ENCODE results near the gene TLL2. TPM values are rescaled to one million over a fixed set of nuclear protein-coding genes. Genes with fewer than 3 reads are reported as not detected.

The TLL2 gene
- total RNA-seq, 1 donor from 2014 or later = 0.13 TPM

DNA sequence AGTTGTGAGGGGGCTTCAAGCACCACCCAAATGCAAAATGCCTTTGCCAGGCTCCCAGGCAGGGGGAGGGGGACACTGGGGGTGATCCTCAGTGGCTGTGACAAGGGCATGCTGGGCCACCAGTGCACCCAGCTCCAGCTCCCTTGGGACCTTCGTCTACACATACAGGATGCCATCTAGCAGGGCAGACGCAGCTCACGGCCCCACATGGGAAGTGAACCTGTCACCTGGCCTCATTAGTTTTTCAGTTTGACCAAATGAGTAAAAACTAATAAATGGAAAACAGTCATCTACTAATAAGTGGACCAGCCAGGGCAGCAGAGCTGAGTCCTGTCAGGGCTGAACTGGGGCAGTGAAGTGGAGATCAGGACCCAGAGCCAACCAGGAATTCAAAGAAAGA lies 50.2 kb downstream of the TLL2 start:
- DNase-seq (ENCODE audit: low read depth, low spot score) = no peak

DNA sequence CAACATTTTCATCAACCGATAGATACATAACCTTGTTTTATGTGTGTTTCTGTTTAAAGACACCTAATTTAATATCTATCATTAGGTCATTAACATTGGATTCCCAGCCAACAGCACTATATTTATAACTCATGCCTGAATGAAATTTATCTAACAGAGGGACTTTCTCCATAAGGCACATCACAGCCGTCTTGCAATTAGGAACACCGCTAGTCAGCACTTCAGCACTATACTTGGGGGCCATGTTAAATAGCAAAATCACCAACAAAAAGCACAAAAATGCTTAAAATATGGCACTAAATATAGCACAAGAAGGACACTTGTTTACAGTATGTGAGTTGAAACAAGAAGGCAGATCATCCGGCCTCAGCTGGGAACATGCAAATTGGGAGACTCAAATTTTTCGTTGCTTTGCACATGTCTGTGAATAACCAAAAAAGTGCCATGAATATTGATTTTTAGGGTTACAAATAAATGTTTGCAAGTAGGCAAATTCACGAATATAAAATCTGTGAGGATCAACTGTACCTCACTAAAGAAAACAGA lies 51.0 kb downstream of the TLL2 start:
- no peak for DNase-seq (ENCODE audit: low read depth, low spot score)

DNA sequence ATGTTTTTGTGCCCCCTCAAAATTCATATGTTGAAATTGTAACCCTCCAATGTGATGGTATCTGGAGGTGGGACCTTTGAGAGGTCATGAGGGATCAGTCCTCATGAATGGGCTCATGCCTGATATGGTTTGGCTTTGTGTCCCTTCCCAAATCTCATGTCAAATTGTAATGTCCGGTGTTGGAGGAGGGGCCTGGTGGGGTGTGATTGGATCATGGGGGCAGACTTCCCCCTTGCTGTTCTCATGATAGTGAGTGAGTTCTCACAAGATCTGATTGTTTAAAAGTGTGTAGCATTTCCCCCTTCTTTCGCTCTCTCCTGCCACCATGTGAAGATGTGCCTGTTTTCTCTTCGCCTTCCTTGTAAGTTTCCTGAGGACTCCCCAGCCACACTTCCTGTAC lies 53.4 kb downstream of the TLL2 start:
- DNase-seq (ENCODE audit: low read depth, low spot score) = no peak

- no peak for DNase-seq (ENCODE audit: low read depth, low spot score)
Observed at GRCh38 chr10:96457341-96457740, 56.4 kb downstream of the TLL2 start.

DNA sequence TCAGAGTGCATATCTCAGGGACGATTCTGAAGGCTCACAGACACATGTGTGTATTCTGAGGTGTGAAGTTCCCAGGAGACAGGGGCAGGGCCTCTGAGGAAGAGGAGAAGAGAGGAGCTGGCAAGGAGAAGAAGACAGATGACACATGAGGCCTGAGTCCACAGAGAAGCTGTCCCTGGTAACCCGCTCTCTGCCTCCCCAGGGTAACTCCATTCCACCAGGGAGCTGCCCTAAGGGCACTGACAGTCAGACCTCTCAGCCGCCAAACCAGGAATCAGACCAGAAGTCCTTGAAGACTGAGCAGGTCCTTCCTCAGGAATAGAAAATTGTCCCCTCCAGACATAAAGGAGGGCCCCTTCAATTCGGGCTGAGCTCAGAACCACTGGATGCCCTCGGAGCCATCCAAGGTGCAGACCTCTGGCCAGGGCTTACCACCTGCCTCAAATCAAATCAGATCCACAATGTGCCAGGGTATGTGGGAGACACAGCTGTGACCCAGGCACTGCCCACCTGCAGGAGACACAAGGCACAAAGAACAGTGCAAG lies 57.4 kb downstream of the TLL2 start:
- DNase-seq (ENCODE audit: low read depth, low spot score) = no peak

DNA sequence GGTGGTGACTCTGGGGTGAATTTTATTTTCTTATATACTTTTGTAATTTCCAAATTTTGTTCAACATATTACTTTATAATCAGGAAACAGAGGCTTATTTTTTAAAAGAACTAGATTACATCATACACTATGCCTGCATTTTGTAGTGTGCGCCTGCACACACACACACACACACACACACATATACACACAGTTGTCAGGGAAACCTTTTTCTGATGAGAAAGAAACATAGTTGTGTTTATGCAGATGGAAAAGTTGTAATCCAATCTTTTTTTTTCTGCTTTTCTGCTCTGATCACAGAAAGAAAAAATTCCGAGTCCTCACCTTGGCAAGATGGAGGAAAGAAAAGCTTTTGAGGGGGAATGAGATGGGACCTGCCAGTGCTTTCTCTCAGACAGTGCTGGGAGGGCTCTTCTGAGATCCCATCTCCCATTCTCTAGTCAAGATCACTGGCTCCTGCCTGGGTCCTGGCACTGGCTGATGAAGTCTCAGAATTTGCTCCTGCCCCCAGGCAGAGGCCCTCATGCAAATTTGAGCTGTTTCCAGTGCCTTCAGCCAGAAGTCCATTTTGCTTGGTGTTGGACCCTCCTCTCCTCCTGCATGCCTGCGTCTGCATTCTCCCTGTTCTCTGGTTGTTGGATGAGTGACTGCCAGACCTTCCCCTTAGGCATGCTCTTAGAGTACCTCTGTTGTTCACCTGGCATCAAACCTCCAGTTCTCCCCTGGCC lies 59.7 kb downstream of the TLL2 start:
- no peak for DNase-seq (ENCODE audit: low read depth, low spot score)

GRCh38 chr10:96452494-96453153 lies 61.1 kb downstream of the TLL2 start:
- DNase-seq (ENCODE audit: low read depth, low spot score) = no peak

- no peak for DNase-seq (ENCODE audit: low read depth, low spot score)
Observed at GRCh38 chr10:96450529-96451207, 63.1 kb downstream of the TLL2 start.

GRCh38 chr10:96448558-96448957 lies 65.2 kb downstream of the TLL2 start:
- DNase-seq (ENCODE audit: low read depth, low spot score) = no peak

DNA sequence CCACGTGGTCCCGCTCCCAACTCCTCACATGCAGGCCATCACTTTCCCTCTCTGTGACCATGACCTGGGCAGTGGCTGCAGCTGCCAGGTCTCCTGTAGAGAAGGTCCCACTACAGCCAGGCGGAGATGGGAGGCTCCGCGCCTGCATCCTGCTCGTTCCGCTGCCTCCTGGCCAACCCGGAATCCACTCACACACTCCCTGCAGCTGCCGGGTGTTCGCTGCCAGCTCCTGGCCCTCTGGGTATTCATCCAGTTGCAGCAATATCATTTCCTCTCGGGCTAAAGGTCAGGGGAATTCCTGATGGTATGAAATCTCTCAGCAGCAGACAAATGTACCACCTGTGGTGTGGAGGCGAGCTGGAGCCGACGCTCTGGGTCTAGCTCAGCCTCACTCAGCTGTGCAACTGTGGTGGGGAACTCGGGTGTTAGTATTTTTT lies 65.7 kb downstream of the TLL2 start:
- DNase-seq (ENCODE audit: low read depth, low spot score) = no peak

DNA sequence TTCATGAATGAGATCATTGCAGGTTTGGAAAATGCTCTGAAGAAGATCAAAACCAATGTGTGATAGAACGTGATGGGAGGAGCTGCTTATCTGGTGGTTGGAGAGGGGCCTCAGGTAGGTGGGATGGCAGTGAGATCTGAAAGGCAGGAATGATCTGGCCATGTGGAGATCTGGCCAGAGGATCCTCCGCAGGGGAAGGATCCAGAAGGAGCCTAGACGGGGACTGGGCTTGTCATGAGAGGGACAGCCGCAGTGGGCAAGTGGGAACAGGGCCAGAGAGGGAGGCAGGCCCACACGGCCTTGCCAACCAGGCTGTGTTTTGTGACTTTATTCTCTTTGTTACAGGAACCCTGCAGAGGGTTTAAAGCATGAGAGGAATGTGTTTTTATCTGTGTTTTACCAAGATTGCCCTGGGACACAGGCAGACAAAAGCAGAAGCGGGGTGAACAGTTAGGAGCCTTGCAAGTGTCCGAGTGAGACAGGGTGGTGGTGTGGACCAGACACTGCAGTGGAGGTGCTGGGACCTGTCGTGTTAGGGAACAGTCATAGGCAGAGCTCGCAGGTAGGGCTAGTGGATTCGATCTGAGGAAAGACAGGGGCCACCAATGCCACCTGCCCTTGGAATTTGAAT lies 66.6 kb downstream of the TLL2 start:
- DNase-seq (ENCODE audit: low read depth, low spot score) = no peak

- no peak for DNase-seq (ENCODE audit: low read depth, low spot score)
Observed at GRCh38 chr10:96441987-96442643, 71.6 kb downstream of the TLL2 start.

- DNase-seq (ENCODE audit: low read depth, low spot score) = no peak
Observed at GRCh38 chr10:96441322-96441885, 72.3 kb downstream of the TLL2 start.

DNA sequence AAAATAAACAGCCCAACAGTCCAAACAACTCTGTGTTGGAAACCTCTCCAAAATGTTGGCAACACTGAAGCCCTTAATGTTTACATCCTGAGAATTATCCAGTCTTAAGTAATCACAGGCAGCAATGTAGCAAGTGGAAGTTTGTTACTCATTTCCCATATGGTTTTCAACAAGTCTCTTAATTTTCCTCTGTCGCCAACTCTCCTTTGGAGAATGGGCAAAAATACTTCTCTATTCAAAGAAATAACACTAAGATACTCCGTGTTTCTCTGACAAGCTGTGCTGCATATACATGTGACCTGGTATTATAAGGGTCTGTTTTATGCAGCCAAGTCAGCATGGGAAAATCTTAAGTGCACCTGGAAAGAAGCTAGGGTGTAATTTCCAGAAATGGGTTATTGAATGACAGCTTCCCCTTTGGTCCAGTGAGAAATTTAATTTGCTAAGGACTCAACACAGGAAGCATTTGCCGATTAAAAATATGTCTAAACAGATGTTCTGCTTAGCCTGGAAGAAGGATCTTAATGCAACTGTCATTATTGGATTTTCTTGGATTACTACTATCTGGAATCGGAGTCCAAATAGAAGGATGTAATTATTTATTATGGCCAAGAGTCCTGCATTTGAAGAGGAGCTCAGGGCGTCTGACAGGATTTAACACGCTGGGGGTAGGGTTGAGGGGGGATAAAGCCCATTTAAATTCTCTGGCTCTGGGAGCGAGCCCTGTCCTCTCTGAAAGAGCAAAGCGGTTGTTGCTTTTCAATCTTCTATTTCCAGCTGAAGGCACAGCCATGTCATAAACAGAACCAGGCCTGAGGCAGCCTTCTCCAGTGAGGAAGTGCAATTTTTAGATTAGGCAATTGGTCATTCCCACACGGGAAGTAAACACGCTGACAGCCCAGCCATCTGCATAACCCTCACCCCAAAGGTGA lies 73.1 kb downstream of the TLL2 start:
- DNase-seq (ENCODE audit: low read depth, low spot score) = no peak

DNA sequence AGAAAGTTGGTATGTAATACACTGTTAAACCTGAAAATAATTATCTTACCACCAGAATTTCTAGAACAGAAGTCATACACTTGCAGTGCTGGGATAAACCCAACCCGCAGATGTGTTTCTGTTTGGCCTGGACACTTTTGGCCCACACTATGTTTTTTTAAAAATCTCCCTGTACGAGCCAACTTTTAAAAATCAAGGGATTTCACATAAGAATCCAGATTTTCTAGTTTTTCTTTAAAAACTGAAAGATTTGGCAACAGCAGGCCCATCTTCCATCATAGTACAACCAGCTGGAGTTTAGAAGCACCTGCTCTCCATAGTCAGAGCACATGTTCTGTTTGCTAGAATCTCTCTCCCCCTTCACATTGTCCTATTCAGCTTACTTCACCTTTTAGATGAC lies 74.0 kb downstream of the TLL2 start:
- DNase-seq (ENCODE audit: low read depth, low spot score) = no peak

- DNase-seq (ENCODE audit: low read depth, low spot score) = no peak
Observed at GRCh38 chr10:96436035-96436434, 77.7 kb downstream of the TLL2 start.

DNA sequence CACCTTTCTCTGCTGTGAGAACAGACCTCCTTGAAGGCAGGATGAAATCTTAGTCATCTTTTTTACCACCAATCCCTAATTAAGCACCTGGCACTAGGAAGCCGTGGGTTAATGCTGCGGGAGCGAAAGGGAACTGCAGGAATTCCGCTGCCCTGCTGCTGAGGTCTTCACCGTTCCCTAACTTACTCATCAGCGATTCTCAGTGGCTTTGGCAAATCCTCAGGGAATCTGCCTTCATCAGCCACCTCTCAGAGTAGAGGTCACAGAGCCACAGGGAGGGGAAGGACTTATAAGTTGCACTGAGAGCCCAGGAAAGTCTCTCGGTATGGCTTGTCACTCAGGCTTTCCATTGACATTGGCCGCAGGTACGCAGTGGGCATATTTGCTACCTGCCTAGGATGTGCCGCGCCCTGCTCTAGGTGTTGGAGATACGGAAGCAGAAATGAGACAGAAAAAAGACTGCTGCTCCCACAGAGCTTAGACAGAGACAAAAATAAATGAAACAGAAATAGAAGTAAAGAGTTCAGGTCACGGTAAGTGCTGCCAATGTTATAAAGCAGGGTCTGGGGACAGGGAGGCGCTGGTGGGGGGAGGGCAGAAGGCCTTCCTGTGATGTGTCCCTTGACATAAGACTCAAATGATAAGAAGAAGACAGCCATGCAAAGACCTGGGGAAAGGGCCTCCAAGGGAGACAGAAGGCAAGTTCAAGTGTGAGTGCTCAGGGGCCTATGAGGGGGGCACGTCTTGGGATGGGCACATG lies 82.3 kb downstream of the TLL2 start:
- DNase-seq (ENCODE audit: low read depth, low spot score) = no peak

- no peak for DNase-seq (ENCODE audit: low read depth, low spot score)
Observed at GRCh38 chr10:96427291-96427690, 86.4 kb downstream of the TLL2 start.

- no peak for DNase-seq (ENCODE audit: low read depth, low spot score)
Observed at GRCh38 chr10:96422525-96422924, 91.2 kb downstream of the TLL2 start.
